Uterus (tissue), 2 donors: ENCODE data around the gene WDFY2.

Experiments
- CTCF ChIP-seq, 4 experiments: fragments of 200-600 bp in 2 of 4; fragments of 450-650 bp in 2 of 4; sonication (generic) in 2 of 4; IDR thresholded peaks; one replicate each; pipeline ENCODE4 v1.5.1; 2016 to 2019; ENCODE audit warnings: antibody characterized with exemption in 4 of 4, mild to moderate bottlenecking in 2 of 4, moderate library complexity in 1 of 4
- POLR2A ChIP-seq, 2 donors: fragments of 450-650 bp; IDR thresholded peaks; one replicate each; pipeline ENCODE4 v1.6.1; 2016; ENCODE audit warnings: antibody characterized with exemption in 2 of 2, mild to moderate bottlenecking in 1 of 2, moderate library complexity in 1 of 2

- TF ChIP-seq CTCF (IDR thresholded peaks at IDR 0.05) (no peak), POLR2A (IDR thresholded peaks at IDR 0.05) (no peak)
Observed at GRCh38 chr13:51687947-51688714, 103.9 kb downstream of the WDFY2 start.
